Heart left ventricle (tissue), 16 donors: Measurements from ENCODE around the gene LYRM7. TPM values are rescaled to one million over a fixed set of nuclear protein-coding genes. Genes with fewer than 3 reads are reported as not detected.

Experiments
- ATAC-seq, 4 donors: fragments of 200-7000 bp; cut with Tn5 transposase; one replicate each; pipeline ENCODE4 v1.9.1; 2020 to 2022; ENCODE audit warnings: moderate library complexity in 4 of 4, mild to moderate bottlenecking in 3 of 4, moderate number of reproducible peaks in 1 of 4
- DNase-seq, 5 donors: peaks; one replicate each; pipeline ENCODE4 v3.0.0-alpha.2; 2020
- H3K27ac ChIP-seq, 12 donors: fragments of 200-600 bp; sonication (generic) in 4 of 12; one replicate each; pipeline versions ENCODE4 v1.5.0 to v1.8.0; 2016 to 2022; ENCODE audit warnings: mild to moderate bottlenecking in 2 of 12
- H3K27me3 ChIP-seq, 9 donors: fragments of 200-600 bp; sonication (generic) in 2 of 9; one replicate each; pipeline versions ENCODE4 v1.5.1 to v1.8.0; 2016 to 2022; ENCODE audit warnings: mild to moderate bottlenecking in 3 of 9
- H3K36me3 ChIP-seq, 9 donors: fragments of 200-600 bp; sonication (generic) in 2 of 9; one replicate each; pipeline versions ENCODE4 v1.5.0 to v1.8.0; 2018 to 2022; ENCODE audit warnings: mild to moderate bottlenecking in 2 of 9
- H3K4me1 ChIP-seq, 12 donors: fragments of 200-600 bp; sonication (generic) in 4 of 12; one replicate each; pipeline versions ENCODE4 v1.5.0 to v1.8.0; 2016 to 2022; ENCODE audit warnings: mild to moderate bottlenecking in 3 of 12
- H3K4me3 ChIP-seq, 12 donors: fragments of 200-600 bp; sonication (generic) in 4 of 12; one replicate each; pipeline versions ENCODE4 v1.5.0 to v1.8.0; 2017 to 2022; ENCODE audit warnings: mild to moderate bottlenecking in 9 of 12, moderate library complexity in 4 of 12
- H3K9me3 ChIP-seq, 12 donors: fragments of 200-600 bp; sonication (generic) in 4 of 12; one replicate each; pipeline versions ENCODE4 v1.5.0 to v1.8.0; 2016 to 2022; ENCODE audit warnings: mild to moderate bottlenecking in 1 of 12
- POLR2A ChIP-seq, 2 donors: fragments of 450-650 bp; IDR thresholded peaks; one replicate each; pipeline ENCODE4 v1.6.1; 2017; ENCODE audit warnings: antibody characterized with exemption in 2 of 2, mild to moderate bottlenecking in 2 of 2, moderate library complexity in 2 of 2
- WGBS, 4 donors: extraction: QIAGEN DNeasy Blood & Tissue Kit in 2 of 4; methylation state at CpG; one replicate each; pipeline versions ENCODE4 v1.1.5 to v1.1.7; 2013 to 2018; 5-methylcytosine and 5-hydroxymethylcytosine counted together
- intact Hi-C, 10 donors: fragments of 100-400 bp; cut with DNase I; formaldehyde crosslinking; loops; one replicate each; pipeline versions ENCODE4 v1.11.1 to v1.14.2; 2022
- polyA plus RNA-seq, 2 donors: library from polyadenylated mRNA; stranded (reverse); fragments of 200-250 nt; gene quantifications; one replicate each; pipeline ENCODE4 v1.2.3, GENCODE V29; 2013
- total RNA-seq, 9 donors: library from RNA; depleted of rRNA in 2 of 9; stranded (reverse); fragments of >200 nt in 2 of 9; fragmentation: NEBNext Ultra II Directional in 3 of 9; extraction: Animal tissue kit (Norgen Biotek cat#: 25700) in 3 of 9; gene quantifications; one replicate each; pipeline versions ENCODE4 v1.1.0 to v1.2.4, GENCODE V29; 2016 to 2023
- TF ChIP-seq, protein P1 (sequence below), 12 donors: fragments of 200-600 bp; sonication (generic) in 4 of 12; IDR thresholded peaks; one replicate each; pipeline versions ENCODE4 v1.5.0 to v1.8.0; 2018 to 2022; ENCODE audit warnings: antibody characterized with exemption in 12 of 12, mild to moderate bottlenecking in 5 of 12
- donor health status: ischemic (EF 13 %, LVEDD 7.1; RV severe dilation, severe dysfunction).
- donor health status: healthy with polysubstance abuse.
- donor health status: DM: no; HTN: yes; CAD: no.
- donor health status: DM: no; HTN: no; CAD: no.
- donor health status: ischemic (EF 25% LVEDD 6.9; RV normal size, moderate dysfunction).
- donor health status: ischemic (EF 25% LVEDD 5.7; RV mildly dilated, moderate dysfunction).
- donor health status: healthy.
- donor health status: DM: yes; HTN: yes; CAD: no.
- donor health status: ischemic (EF 35%, LVEDD 5.7; RV mildly dilated, moderate dysfunction).
- donor health status: nonischemic (EF 11% LVEDD 7.7; RV severe dilation, severe dysfunction).
- donor health status: DM: yes; HTN: yes; CAD: no.
- donor health status: PGD.
- donor health status: ischemic (EF 29% LVEDD 5.4; RV normal size, mild dysfunction).
- donor health status: nonischemic (EF 23%, LVEDD 6.1; RV moderate dilation, normal function).

Gene LYRM7
- total and polyA plus RNA-seq, 11 donors: 11.8 to 27.1 (median 20.0) TPM

DNA sequence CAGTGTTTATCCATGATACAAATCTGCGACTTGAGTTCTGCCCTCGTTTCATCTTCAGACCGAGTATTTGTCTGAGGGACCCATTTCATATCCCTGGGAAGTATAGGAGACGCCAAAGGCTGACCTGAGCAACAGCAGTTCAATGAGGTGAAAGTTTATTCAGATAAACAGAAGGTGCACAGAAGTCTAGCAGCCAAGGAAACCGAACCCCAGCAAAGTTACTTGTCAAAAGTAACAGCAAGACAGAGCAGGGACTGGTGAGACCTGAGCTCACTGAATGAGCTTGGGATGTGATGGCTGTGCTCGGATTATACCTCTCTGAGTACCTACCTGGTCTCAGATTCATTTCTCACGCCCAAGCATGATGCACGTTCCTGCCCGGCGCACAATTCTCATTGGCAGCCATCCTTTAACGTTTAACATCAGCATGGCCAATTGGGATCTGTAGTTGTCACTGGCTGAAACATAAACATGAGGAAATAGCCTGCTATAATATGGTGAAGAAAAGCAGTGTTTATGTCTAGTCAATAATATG is 599 bp downstream of the LYRM7 start:
- H3K27me3 ChIP-seq: no peaks in the 10 kb centered on the region
- DNase-seq: no peak
- no peak for ATAC-seq
- peaks cover 0 to 23% (median 17%) of the 10 kb centered on the region in 12 donors for H3K4me1 ChIP-seq
- intact Hi-C loops: loop anchor here in 5 of 10 donors (2.0 to 10.0 kb wide), 5 partner anchors 91 to 626 kb away; partner anchors contain the start of genes CDC42SE2 (in 4 of the 5) and FNIP1 (in 1 of the 5)
- peak overlapping the region; percentile 38 to 78 (median 68) for H3K4me3 ChIP-seq
- peak overlapping the region; percentile 5 to 89 (median 83) for H3K27ac ChIP-seq
- no peak for TF ChIP-seq POLR2A (IDR thresholded peaks at IDR 0.05)
- TF ChIP-seq, protein P1, sequence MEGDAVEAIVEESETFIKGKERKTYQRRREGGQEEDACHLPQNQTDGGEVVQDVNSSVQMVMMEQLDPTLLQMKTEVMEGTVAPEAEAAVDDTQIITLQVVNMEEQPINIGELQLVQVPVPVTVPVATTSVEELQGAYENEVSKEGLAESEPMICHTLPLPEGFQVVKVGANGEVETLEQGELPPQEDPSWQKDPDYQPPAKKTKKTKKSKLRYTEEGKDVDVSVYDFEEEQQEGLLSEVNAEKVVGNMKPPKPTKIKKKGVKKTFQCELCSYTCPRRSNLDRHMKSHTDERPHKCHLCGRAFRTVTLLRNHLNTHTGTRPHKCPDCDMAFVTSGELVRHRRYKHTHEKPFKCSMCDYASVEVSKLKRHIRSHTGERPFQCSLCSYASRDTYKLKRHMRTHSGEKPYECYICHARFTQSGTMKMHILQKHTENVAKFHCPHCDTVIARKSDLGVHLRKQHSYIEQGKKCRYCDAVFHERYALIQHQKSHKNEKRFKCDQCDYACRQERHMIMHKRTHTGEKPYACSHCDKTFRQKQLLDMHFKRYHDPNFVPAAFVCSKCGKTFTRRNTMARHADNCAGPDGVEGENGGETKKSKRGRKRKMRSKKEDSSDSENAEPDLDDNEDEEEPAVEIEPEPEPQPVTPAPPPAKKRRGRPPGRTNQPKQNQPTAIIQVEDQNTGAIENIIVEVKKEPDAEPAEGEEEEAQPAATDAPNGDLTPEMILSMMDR (IDR thresholded peaks at IDR 0.05): no peak
- WGBS, 4 donors: 4 to 9% (median 6%) methylated on average over 11 of the region's 11 CpGs
- H3K9me3 ChIP-seq: no peaks in the 10 kb centered on the region
- H3K36me3 ChIP-seq: peaks cover 0 to 3% (median 0%) of the 10 kb centered on the region in 9 donors

DNA sequence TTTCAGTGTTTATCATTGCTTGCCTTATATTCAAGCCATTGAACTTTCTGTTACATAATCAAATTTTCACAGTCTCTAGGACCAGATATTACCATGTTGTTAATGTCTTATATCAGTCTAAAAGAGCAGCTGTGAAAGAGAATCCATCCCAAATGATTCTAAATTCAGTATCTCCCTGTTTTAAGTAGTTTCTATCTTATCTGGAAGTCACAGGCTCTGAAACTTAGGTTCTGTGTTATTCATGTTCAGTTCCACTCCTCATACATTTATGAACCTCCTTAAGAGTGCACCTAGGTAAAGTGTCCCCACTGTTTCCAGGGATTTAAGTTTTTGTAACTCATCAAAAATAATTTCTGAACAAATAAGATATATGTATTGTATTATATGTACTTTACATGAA is 9.7 kb downstream of the LYRM7 start:
- H3K9me3 ChIP-seq: no peaks in the 10 kb centered on the region
- no peak overlapping the region for H3K4me3 ChIP-seq
- TF ChIP-seq, protein P1 (IDR thresholded peaks at IDR 0.05): no peak
- TF ChIP-seq POLR2A (IDR thresholded peaks at IDR 0.05): no peak
- no peaks in the 10 kb centered on the region for H3K27me3 ChIP-seq
- H3K27ac ChIP-seq: no peak overlapping the region
- H3K36me3 ChIP-seq: peaks cover 0 to 23% (median 7%) of the 10 kb centered on the region in 9 donors
- no peaks in the 10 kb centered on the region for H3K4me1 ChIP-seq
- DNase-seq: no peak
- intact Hi-C loops: no loop called here
- ATAC-seq: no peak

DNA sequence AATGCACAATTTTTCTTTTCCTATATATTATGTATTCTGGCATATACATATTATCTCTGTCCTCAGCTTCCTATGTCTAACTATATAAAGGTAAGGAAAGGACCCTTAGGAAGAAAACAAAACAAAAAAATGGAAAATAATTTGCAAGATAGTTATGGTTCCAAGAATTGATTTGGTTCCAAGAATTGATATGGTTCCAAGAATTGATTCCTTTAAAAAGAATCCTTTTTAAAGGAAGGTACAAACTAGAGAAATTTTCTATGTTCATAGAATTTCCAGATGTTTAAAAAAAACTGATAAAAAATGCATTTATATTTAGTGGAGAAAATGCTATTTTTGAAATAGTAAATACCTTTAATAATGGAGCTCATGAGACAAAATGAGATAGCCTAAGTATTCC is 12.1 kb downstream of the LYRM7 start:
- intact Hi-C loops: no loop called here
- Histone ChIP-seq H3K4me3 (no peak overlapping the region), H3K4me1 (no peaks in the 10 kb centered on the region), H3K27ac (no peak overlapping the region), H3K36me3 (peaks cover 0 to 47% (median 14%) of the 10 kb centered on the region in 9 donors), H3K9me3 (no peaks in the 10 kb centered on the region), H3K27me3 (no peaks in the 10 kb centered on the region)
- DNase-seq: no peak
- TF ChIP-seq POLR2A (IDR thresholded peaks at IDR 0.05): no peak
- TF ChIP-seq, protein P1 (IDR thresholded peaks at IDR 0.05): no peak
- no peak for ATAC-seq

DNA sequence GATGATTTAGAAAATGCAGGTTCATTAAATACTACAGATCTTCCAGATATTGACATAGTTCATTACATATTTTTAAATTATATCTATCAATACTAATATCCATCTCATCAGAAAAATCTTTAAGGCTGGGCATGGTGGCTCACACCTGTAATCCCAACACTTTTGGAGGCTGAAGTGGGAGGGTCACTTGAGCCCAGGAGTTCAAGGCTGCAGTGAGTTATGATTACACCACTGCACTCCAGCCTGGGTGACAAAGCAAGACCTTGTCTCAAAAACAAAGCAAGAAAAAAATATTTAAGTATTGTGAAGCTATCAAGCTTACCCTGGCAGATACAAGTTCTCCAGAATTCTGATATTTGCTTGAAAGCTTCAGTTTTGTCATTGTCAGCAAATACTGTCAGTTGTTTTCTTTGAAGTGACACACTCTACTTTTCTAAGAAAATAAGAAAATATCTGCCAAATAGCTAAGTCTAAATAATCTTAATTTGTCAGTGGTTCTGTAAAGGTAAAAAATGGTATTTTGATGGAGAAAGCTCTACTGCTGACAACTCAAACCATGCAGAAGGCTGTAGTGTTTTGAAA is 14.9 kb downstream of the LYRM7 start:
- ATAC-seq: no peak
- Histone ChIP-seq H3K9me3 (no peaks in the 10 kb centered on the region), H3K36me3 (peaks cover 0 to 54% (median 17%) of the 10 kb centered on the region in 9 donors), H3K27ac (no peak overlapping the region), H3K4me3 (no peak overlapping the region), H3K4me1 (no peaks in the 10 kb centered on the region), H3K27me3 (no peaks in the 10 kb centered on the region)
- intact Hi-C loops: no loop called here
- TF ChIP-seq, protein P1 (IDR thresholded peaks at IDR 0.05): no peak
- TF ChIP-seq POLR2A (IDR thresholded peaks at IDR 0.05): no peak
- no peak for DNase-seq
